ENCODE results near the gene ORC5.

Gene ORC5

GRCh38 chr7:104124469-104124868, 83.3 kb downstream of the ORC5 start:
- no peak for DNase-seq

GRCh38 chr7:104123786-104124185, 84.0 kb downstream of the ORC5 start:
- DNase-seq: no peak

GRCh38 chr7:104113788-104114187, 94.0 kb downstream of the ORC5 start:
- no peak for DNase-seq

- DNase-seq: no peak
Observed at GRCh38 chr7:104112623-104113022, 95.2 kb downstream of the ORC5 start.

GRCh38 chr7:104111271-104111670, 96.5 kb downstream of the ORC5 start:
- DNase-seq: no peak

- no peak for DNase-seq
Observed at GRCh38 chr7:104106108-104106905, 101.5 kb downstream of the ORC5 start.

GRCh38 chr7:104098890-104099289, 108.9 kb downstream of the ORC5 start:
- DNase-seq: no peak

GRCh38 chr7:104096683-104097082, 111.1 kb downstream of the ORC5 start:
- DNase-seq: no peak

GRCh38 chr7:104093127-104093526, 114.7 kb downstream of the ORC5 start:
- DNase-seq: no peak

GRCh38 chr7:104091242-104091641, 116.6 kb downstream of the ORC5 start:
- DNase-seq: no peak

GRCh38 chr7:104089612-104090011, 118.2 kb downstream of the ORC5 start:
- DNase-seq: no peak

- no peak for DNase-seq
Observed at GRCh38 chr7:104089061-104089460, 118.8 kb downstream of the ORC5 start.
